K562 (cell line): ENCODE measurements around the gene OPRM1. TPM values are rescaled to one million over a fixed set of nuclear protein-coding genes. Genes with fewer than 3 reads are reported as not detected.

Experiments used
- ATAC-seq: fragments of 200-7000 bp; cut with Tn5 transposase; 3 replicates; pipeline ENCODE4 v1.9.1; 2020; ENCODE audit warnings: moderate library complexity
- BruUV-seq: library from RNA; stranded (reverse); fragments of 400-500 nt; replicated peaks from 2 replicates; lab custom pipeline; 2021; lab: Mats Ljungman, UMichigan
- CTCF ChIA-PET: fragments of 300-600 bp; formaldehyde crosslinking; extraction: SDS; loops from one replicate; lab custom pipeline; 2021; ENCODE audit warnings: low intra/inter-chr PET ratio; lab: Yijun Ruan, JAX
- POLR2A ChIA-PET: fragments of 300-600, 350-650 bp; sonication (Branson Sonifier 250); formaldehyde crosslinking; extraction: SDS; loops from one replicate; lab custom pipeline; 2021; ENCODE audit warnings: antibody characterized with exemption, inconsistent platforms; lab: Yijun Ruan, JAX
- DNase-seq, 4 experiments: peaks; one replicate each; pipeline versions ENCODE4 v3.0.0 to v3.0.0-alpha.2; 2011 to 2018; ENCODE audit warnings: low spot score in 3 of 4, mixed read lengths in 3 of 4; ENCODE audit errors: extremely low read depth in 1 of 4
- FAIRE-seq: peaks from 2 replicates; lab custom pipeline; 2011; peaks lifted over from hg19 to GRCh38; lab: Jason Lieb, UNC
- H2AFZ ChIP-seq: 2 replicates; pipeline ENCODE4 v1.6.0; 2011; ENCODE audit warnings: low read depth, low read length, control low read depth, inconsistent platforms
- H3K27ac ChIP-seq: fragments of 200-600 bp; 3 replicates; pipeline ENCODE4 v1.8.0; 2011; ENCODE audit warnings: low read depth, mild to moderate bottlenecking, control low read depth, inconsistent platforms, low read length, moderate library complexity, mixed read lengths; ENCODE audit errors: extremely low read depth
- H3K27me3 ChIP-seq, 2 experiments: fragments of 300-600 bp in 1 of 2; 2 replicates in 1 of 2; 3 replicates in 1 of 2; pipeline versions ENCODE4 v1.6.0 to v1.8.0; 2011; ENCODE audit warnings: inconsistent platforms in 2 of 2, low read length in 2 of 2, mild to moderate bottlenecking in 1 of 2, mixed read lengths in 1 of 2, moderate library complexity in 1 of 2; ENCODE audit not compliant: control insufficient read depth in 2 of 2, insufficient read depth in 2 of 2
- H3K36me3 ChIP-seq: fragments of 300-600 bp; 3 replicates; pipeline ENCODE4 v1.8.0; 2011; ENCODE audit warnings: mild to moderate bottlenecking, low read length, inconsistent platforms; ENCODE audit not compliant: control insufficient read depth, insufficient read depth
- H3K4me1 ChIP-seq, 2 experiments: fragments of 200-600 bp in 1 of 2; replicated peaks in 1 of 2; 2 replicates in 1 of 2; 3 replicates in 1 of 2; pipeline versions ENCODE4 v1.5.1 to v1.8.0; 2011; ENCODE audit warnings: inconsistent platforms in 2 of 2, low read length in 2 of 2, mild to moderate bottlenecking in 1 of 2, mixed read lengths in 1 of 2, moderate library complexity in 1 of 2; ENCODE audit not compliant: control insufficient read depth in 2 of 2, insufficient read depth in 2 of 2
- H3K4me2 ChIP-seq: 2 replicates; pipeline ENCODE4 v1.6.1; 2011; ENCODE audit warnings: low read length, control low read depth, inconsistent platforms, mixed read lengths; ENCODE audit not compliant: insufficient read depth
- H3K4me3 ChIP-seq: fragments of 200-600 bp; sonication (generic), shearing (Covaris generic); 2 replicates; pipeline ENCODE4 v1.5.1; 2016; ENCODE audit warnings: control low read depth, inconsistent platforms
- H3K79me2 ChIP-seq: fragments of 200-600 bp; 3 replicates; pipeline ENCODE4 v1.8.0; 2011; ENCODE audit warnings: low read length, inconsistent platforms; ENCODE audit not compliant: control insufficient read depth, insufficient read depth
- H3K9ac ChIP-seq, 2 experiments: 2 replicates each; pipeline versions ENCODE4 v1.6.0 to v1.6.1; 2011; ENCODE audit warnings: low read depth in 2 of 2, low read length in 2 of 2, control low read depth in 1 of 2, inconsistent platforms in 1 of 2, mild to moderate bottlenecking in 1 of 2, mixed read lengths in 1 of 2; ENCODE audit not compliant: insufficient read depth in 1 of 2
- H3K9me1 ChIP-seq: one replicate; pipeline ENCODE4 v1.6.0; 2011; ENCODE audit warnings: inconsistent platforms, mild to moderate bottlenecking, low read length, moderate library complexity; ENCODE audit not compliant: control insufficient read depth, insufficient read depth
- H3K9me3 ChIP-seq: replicated peaks from 2 replicates; pipeline ENCODE4 v1.5.1; 2011; ENCODE audit warnings: low read depth, low read length, inconsistent platforms; ENCODE audit not compliant: control insufficient read depth, insufficient read depth
- H4K20me1 ChIP-seq: replicated peaks from 2 replicates; pipeline ENCODE4 v1.6.1; 2011; ENCODE audit warnings: low read length, inconsistent platforms, mixed read lengths; ENCODE audit not compliant: control insufficient read depth, insufficient read depth
- ARID4B ChIP-seq: sonication (generic); formaldehyde crosslinking; IDR thresholded peaks from 2 replicates; pipeline ENCODE4 v1.8.0; 2022; ENCODE audit warnings: mild to moderate bottlenecking, missing genetic modification reagents
- ATF7 ChIP-seq: fragments of 450-650 bp; IDR thresholded peaks from 2 replicates; pipeline ENCODE4 v1.7.1; 2014; ENCODE audit warnings: mild to moderate bottlenecking, moderate library complexity
- CBX3 ChIP-seq, 2 experiments: IDR thresholded peaks; 1 replicate in 1 of 2; 2 replicates in 1 of 2; pipeline ENCODE4 v1.6.1; 2012; ENCODE audit warnings: inconsistent platforms in 2 of 2, low read length in 2 of 2, borderline replicate concordance in 1 of 2, control low read depth in 1 of 2
- CCNT2 ChIP-seq: IDR thresholded peaks from 2 replicates; pipeline ENCODE4 v1.6.1; 2011; ENCODE audit warnings: borderline replicate concordance, low read depth, mild to moderate bottlenecking, moderate library complexity, mixed read lengths, low read length; ENCODE audit not compliant: insufficient read length; ENCODE audit errors: extremely low read depth
- ELF1 ChIP-seq: fragments of 200-800 bp; sonication (Bioruptor generic); IDR thresholded peaks from 2 replicates; pipeline ENCODE4 v1.6.1; 2016; ENCODE audit warnings: missing genetic modification characterization, missing compliant biosample characterization
- ETS1 ChIP-seq: conservative IDR thresholded peaks from 2 replicates; pipeline ENCODE4 v1.6.1; 2011; ENCODE audit warnings: low read depth, mild to moderate bottlenecking, low read length; ENCODE audit not compliant: control insufficient read depth
- FOXJ2 ChIP-seq: fragments of 200-800 bp; sonication (Bioruptor generic); IDR thresholded peaks from 2 replicates; pipeline ENCODE4 v1.6.1; 2016; ENCODE audit warnings: missing genetic modification characterization, missing compliant biosample characterization
- KLF1 ChIP-seq: fragments of 450-650 bp; IDR thresholded peaks from 2 replicates; pipeline ENCODE4 v1.6.1; 2016; ENCODE audit warnings: missing genetic modification characterization, missing compliant biosample characterization
- NFYB ChIP-seq: IDR thresholded peaks from 2 replicates; pipeline ENCODE4 v1.6.1; 2011; ENCODE audit warnings: mild to moderate bottlenecking, moderate library complexity; ENCODE audit not compliant: insufficient read length; ENCODE audit errors: extremely low read depth
- OTX1 ChIP-seq: fragments of 450-650 bp; formaldehyde crosslinking; IDR thresholded peaks from 2 replicates; pipeline ENCODE4 v1.4.0; 2022; ENCODE audit warnings: mild to moderate bottlenecking
- PHB2 ChIP-seq: fragments of 450-650 bp; IDR thresholded peaks from 2 replicates; pipeline ENCODE4 v1.6.1; 2017; ENCODE audit warnings: low read depth
- SLC30A9 ChIP-seq: fragments of 250-450 bp; sonication (Bioruptor Pico); IDR thresholded peaks from 2 replicates; pipeline ENCODE4 v1.8.0; 2022; ENCODE audit warnings: mild to moderate bottlenecking, moderate library complexity
- TAF15 ChIP-seq: fragments of 200-400 bp; formaldehyde crosslinking; IDR thresholded peaks from 2 replicates; pipeline ENCODE4 v1.6.1; 2017; ENCODE audit warnings: mild to moderate bottlenecking, low read depth, low read length, moderate library complexity
- TAF7 ChIP-seq: fragments of 450-650 bp; IDR thresholded peaks from 2 replicates; pipeline ENCODE4 v1.6.1; 2016; ENCODE audit warnings: missing genetic modification characterization, missing compliant biosample characterization
- TARDBP ChIP-seq: fragments of 450-650 bp; IDR thresholded peaks from 2 replicates; pipeline ENCODE4 v1.6.1; 2016
- ZBED1 ChIP-seq: IDR thresholded peaks from 2 replicates; pipeline ENCODE4 v1.6.1; 2014
- ZNF121 ChIP-seq: sonication (generic); formaldehyde crosslinking; conservative IDR thresholded peaks from 2 replicates; pipeline ENCODE4 v1.8.0; 2022; ENCODE audit warnings: missing genetic modification reagents
- ZNF143 ChIP-seq: sonication (generic); formaldehyde crosslinking; IDR thresholded peaks from 2 replicates; pipeline ENCODE4 v1.9.0; 2022; ENCODE audit warnings: mild to moderate bottlenecking, missing genetic modification reagents
- ZNF444 ChIP-seq: fragments of 250-450 bp; sonication (Bioruptor Pico); IDR thresholded peaks from 2 replicates; pipeline ENCODE4 v1.4.0; 2020; ENCODE audit warnings: mild to moderate bottlenecking, moderate library complexity
- ZNF780A ChIP-seq: fragments of 250-450 bp; sonication (Bioruptor Pico); IDR thresholded peaks from 2 replicates; pipeline ENCODE4 v1.5.0; 2021; ENCODE audit warnings: mild to moderate bottlenecking
- WGBS: fragments of 100-300 bp; shearing (Covaris generic); methylation state at CpG from one replicate; pipeline ENCODE4 v1.1.6; 2016; ENCODE audit warnings: low coverage, mixed read lengths; ENCODE audit not compliant: insufficient coverage; ENCODE audit errors: missing lambda C conversion rate; 5-methylcytosine and 5-hydroxymethylcytosine counted together
- in situ Hi-C: fragments of 300-500 bp; cut with MboI; formaldehyde crosslinking; loops from 4 replicates; pipeline ENCODE4 v1.15.0; 2018; ENCODE audit warnings: inconsistent platforms, mixed read lengths
- intact Hi-C: fragments of 100-400 bp; cut with micrococcal nuclease; formaldehyde crosslinking; loops from 2 replicates; pipeline ENCODE4 v1.14.2; 2022
- polyA plus RNA-seq, 8 experiments: library from polyadenylated mRNA; depleted of rRNA in 4 of 8; stranded (reverse) in 5 of 8; unstranded in 3 of 8; fragments of >200 nt; fragmentation: Nextera tagmentation in 2 of 8; fragmentation: Illumina TruSeq in 1 of 8; extraction: Ambion mirVana in 2 of 8; extraction: Trizol in 1 of 8; gene quantifications; 2 replicates each; pipeline versions ENCODE4 v1.2.1 to v1.2.3, GENCODE V29; 2011 to 2014; ENCODE audit warnings: inconsistent platforms in 1 of 8, missing spikeins in 1 of 8
- total RNA-seq, 7 experiments: library from RNA; depleted of rRNA in 6 of 7; stranded (reverse); fragments of >200 nt in 6 of 7; fragmentation: Illumina TruSeq in 2 of 7; extraction: Trizol in 2 of 7; gene quantifications; 2 replicates each; pipeline versions ENCODE4 v1.2.1 to v1.2.3, GENCODE V29; 2011 to 2021; ENCODE audit warnings: low replicate concordance in 1 of 7

OPRM1 gene
- total and polyA plus RNA-seq, 9 of the 15 experiments (the other 6 are each of a cell fraction or from before 2014, with no cell fraction given), result not detected

- TF ChIP-seq ZNF143 (CRISPR knock-in tag) (no peak), SLC30A9 (CRISPR knock-in tag) (no peak), ELF1 (tag) (no peak), ZBED1 (no peak), PHB2 (no peak), CCNT2 (no peak), OTX1 (CRISPR knock-in tag) (no peak), FOXJ2 (tag) (no peak), ETS1 (no peak), ARID4B (CRISPR knock-in tag) (no peak), ATF7 (no peak), TAF7 (tag) (no peak), KLF1 (no peak), TAF15 (no peak), ZNF444 (CRISPR knock-in tag) (no peak), CBX3 (IDR thresholded peaks at IDR 0.05; ENCODE audit: borderline replicate concordance in 1 of 2, low read length in 2 of 2) (no peak), ZNF780A (no peak), NFYB (no peak), ZNF121 (no peak), TARDBP (no peak)
- BruUV-seq, result no TSS peak
- Histone ChIP-seq H3K4me1 (no peaks in the 10 kb centered on the region), H3K27me3 (peaks cover 0 to 5% of the 10 kb centered on the region in 2 experiments; a peak in 1 of 5 replicates), H3K4me3 (no peak overlapping the region), H2AFZ (no peak overlapping the region), H4K20me1 (no peaks in the 10 kb centered on the region), H3K79me2 (no peaks in the 10 kb centered on the region), H3K9me1 (no peaks in the 10 kb centered on the region), H3K9ac (no peak overlapping the region), H3K4me2 (no peak overlapping the region), H3K27ac (no peak overlapping the region), H3K9me3 (no peaks in the 10 kb centered on the region), H3K36me3 (no peaks in the 10 kb centered on the region)
- FAIRE-seq (no peak), ATAC-seq (no peak), DNase-seq (no peak)
- intact Hi-C loops, result no loop called here
- ChIA-PET POLR2A (no interaction called here), CTCF (no interaction called here)
- in situ Hi-C loops, result no loop called here
- 0% methylated on average over 6 of the region's 6 CpGs for WGBS
These were observed 190.7 kb downstream of the OPRM1 start for GRCh38 chr6:154229786-154230185.
